BLaER1 (cell line): Measurements from ENCODE around the gene CXXC1.
"Not testable (repeated sequence)": the region's sequence is repeated elsewhere in the genome, so short reads cannot be mapped to it uniquely, and the experiment has no call there.

Experiments
- H3K27ac ChIP-seq: shearing (Covaris generic); formaldehyde crosslinking; 2 replicates; pipeline ENCODE4 v1.8.1; 2022
- H3K27me3 ChIP-seq: shearing (Covaris generic); formaldehyde crosslinking; 2 replicates; pipeline ENCODE4 v1.8.1; 2022
- H3K36me3 ChIP-seq: shearing (Covaris generic); formaldehyde crosslinking; 2 replicates; pipeline ENCODE4 v1.8.1; 2022
- H3K4me1 ChIP-seq: shearing (Covaris generic); formaldehyde crosslinking; 2 replicates; pipeline ENCODE4 v1.8.1; 2022
- H3K4me2 ChIP-seq: shearing (Covaris generic); formaldehyde crosslinking; 2 replicates; pipeline ENCODE4 v1.8.1; 2022
- H3K4me3 ChIP-seq: shearing (Covaris generic); formaldehyde crosslinking; 2 replicates; pipeline ENCODE4 v1.8.1; 2022
- H3K9ac ChIP-seq: shearing (Covaris generic); formaldehyde crosslinking; 2 replicates; pipeline ENCODE4 v1.8.1; 2022
- H3K9me3 ChIP-seq: shearing (Covaris generic); formaldehyde crosslinking; 2 replicates; pipeline ENCODE4 v1.8.1; 2022
- H4K20me1 ChIP-seq: shearing (Covaris generic); formaldehyde crosslinking; 2 replicates; pipeline ENCODE4 v1.8.1; 2022
- Cebpa-rat ChIP-seq: shearing (Covaris generic); IDR thresholded peaks from 2 replicates; pipeline ENCODE4 v1.8.1; 2022

CXXC1 gene

DNA sequence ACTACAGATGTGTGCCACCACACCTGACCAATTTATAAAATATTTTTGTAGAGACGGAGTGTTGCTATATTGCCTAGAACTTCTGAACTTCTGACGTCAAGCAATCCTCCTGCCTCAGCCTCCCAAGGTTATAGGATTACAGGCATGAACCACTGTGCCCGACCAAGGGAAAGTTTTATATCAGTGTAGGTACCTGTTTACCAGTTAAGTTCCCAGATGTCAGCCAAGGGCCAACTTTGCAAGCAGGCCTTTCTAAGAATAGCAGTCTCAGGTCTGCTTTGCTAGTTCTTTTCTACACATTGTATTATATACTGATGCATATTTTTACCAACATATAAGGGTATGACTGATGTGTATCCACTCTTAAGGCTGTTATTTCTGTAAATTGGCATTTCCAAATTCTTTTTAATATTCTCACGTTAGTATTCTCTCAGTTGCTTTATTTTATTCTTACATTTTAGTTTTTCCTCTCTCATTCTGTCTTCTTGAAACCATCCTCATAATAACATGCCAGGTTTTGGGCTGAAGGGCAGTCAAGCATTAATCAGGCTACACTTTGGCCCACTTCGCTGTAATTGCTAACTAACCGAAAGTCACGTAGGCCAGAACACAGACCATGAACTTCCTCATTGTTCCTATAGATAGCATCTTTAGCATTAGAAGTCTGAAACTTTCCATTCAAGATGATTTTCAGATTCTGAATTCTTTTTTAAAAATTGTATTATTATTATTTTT, 25.0 kb upstream of the CXXC1 start:
- no peaks in the 10 kb centered on the region for H4K20me1 ChIP-seq
- H3K36me3 ChIP-seq: no peaks in the 10 kb centered on the region
- peak overlapping the region; percentile 79 for H3K27ac ChIP-seq
- peak overlapping the region; percentile 73 for H3K4me2 ChIP-seq
- peaks cover 12% of the 10 kb centered on the region for H3K9me3 ChIP-seq
- H3K4me3 ChIP-seq: no peak overlapping the region; the same call in 1 of the 2 replicates
- TF ChIP-seq Cebpa-rat: no peak
- peaks cover 90% of the 10 kb centered on the region for H3K4me1 ChIP-seq
- peak overlapping the region; percentile 43 for H3K9ac ChIP-seq
- no peaks in the 10 kb centered on the region for H3K27me3 ChIP-seq

DNA sequence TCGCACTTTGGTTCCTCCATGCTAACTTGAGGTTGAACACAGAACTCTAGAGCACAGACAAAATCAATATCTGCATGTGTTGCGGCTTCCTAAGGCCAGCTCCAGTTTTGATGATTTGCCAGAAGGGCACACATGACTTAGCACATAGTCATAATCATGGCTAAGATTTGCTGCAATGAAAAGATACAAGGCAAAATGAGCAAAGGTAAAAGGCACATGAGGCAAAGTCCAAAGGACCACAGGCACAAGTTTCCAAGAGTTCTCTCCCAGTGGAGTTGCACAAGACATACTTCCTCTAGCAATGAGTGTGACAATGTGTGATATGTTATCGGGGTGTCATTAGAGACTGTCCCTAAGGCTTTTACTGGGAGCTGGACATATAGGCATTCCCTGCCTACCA, 24.2 kb upstream of the CXXC1 start:
- Histone ChIP-seq H3K36me3 (no peaks in the 10 kb centered on the region), H3K4me3 (no peak overlapping the region), H3K9ac (no peak overlapping the region), H3K27ac (peak overlapping the region; percentile 79), H3K4me1 (peaks cover 94% of the 10 kb centered on the region), H4K20me1 (no peaks in the 10 kb centered on the region), H3K4me2 (peak overlapping the region; percentile 73), H3K27me3 (no peaks in the 10 kb centered on the region), H3K9me3 (peaks cover 12% of the 10 kb centered on the region)
- no peak for TF ChIP-seq Cebpa-rat

DNA sequence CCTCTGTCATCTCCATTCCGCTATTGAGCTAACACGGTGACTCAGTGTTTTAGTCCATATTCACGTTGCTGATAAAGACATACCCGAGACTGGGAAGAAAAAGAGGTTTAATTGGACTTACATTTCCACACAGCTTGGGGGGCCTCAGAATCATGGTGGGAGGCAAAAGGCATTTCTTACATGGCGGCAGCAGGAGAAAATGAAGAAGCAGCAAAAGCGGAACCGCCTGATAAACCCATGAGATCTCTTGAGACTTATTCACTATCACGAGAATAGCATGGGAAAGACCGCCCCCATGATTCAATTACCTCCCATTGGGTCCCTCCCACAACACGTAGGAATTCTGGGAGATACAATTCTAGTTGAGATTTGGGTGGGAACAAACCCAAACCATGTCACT, 22.6 kb upstream of the CXXC1 start:
- H3K4me3 ChIP-seq: no peak overlapping the region
- no peaks in the 10 kb centered on the region for H4K20me1 ChIP-seq
- peaks cover 15% of the 10 kb centered on the region for H3K9me3 ChIP-seq
- H3K4me1 ChIP-seq: peaks cover 81% of the 10 kb centered on the region
- no peak overlapping the region for H3K4me2 ChIP-seq
- H3K36me3 ChIP-seq: no peaks in the 10 kb centered on the region
- no peak for TF ChIP-seq Cebpa-rat
- no peak overlapping the region for H3K27ac ChIP-seq
- no peak overlapping the region for H3K9ac ChIP-seq
- no peaks in the 10 kb centered on the region for H3K27me3 ChIP-seq

DNA sequence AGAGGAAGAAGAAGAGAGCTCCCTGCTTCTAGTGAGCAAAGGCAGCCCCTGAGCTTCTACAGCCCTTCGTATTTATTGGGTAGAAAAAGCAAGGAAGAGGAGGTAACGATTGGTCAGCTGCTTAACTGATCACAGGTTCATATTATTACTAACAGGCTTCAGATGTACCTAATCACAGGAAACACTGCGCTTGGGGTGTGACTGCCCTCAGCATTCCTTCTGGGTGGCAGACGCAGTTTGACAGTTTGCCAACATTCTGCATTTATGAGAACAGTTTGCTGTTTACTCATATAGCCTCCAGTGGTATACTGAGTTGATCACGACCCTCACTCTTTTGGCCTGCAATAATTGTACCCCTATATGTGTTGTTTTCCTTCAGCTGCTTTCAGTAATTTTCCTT, 21.4 kb upstream of the CXXC1 start:
- not testable (repeated sequence) for H3K27me3 ChIP-seq, H3K36me3 ChIP-seq, H4K20me1 ChIP-seq, H3K27ac ChIP-seq, H3K4me3 ChIP-seq, H3K9ac ChIP-seq
- peaks cover 22% of the 10 kb centered on the region for H3K9me3 ChIP-seq
- H3K4me2 ChIP-seq: 0 out of 2 replicates have a peak overlapping the region, but pooled peaks have one; percentile 86
- H3K4me1 ChIP-seq: peaks cover 69% of the 10 kb centered on the region

DNA sequence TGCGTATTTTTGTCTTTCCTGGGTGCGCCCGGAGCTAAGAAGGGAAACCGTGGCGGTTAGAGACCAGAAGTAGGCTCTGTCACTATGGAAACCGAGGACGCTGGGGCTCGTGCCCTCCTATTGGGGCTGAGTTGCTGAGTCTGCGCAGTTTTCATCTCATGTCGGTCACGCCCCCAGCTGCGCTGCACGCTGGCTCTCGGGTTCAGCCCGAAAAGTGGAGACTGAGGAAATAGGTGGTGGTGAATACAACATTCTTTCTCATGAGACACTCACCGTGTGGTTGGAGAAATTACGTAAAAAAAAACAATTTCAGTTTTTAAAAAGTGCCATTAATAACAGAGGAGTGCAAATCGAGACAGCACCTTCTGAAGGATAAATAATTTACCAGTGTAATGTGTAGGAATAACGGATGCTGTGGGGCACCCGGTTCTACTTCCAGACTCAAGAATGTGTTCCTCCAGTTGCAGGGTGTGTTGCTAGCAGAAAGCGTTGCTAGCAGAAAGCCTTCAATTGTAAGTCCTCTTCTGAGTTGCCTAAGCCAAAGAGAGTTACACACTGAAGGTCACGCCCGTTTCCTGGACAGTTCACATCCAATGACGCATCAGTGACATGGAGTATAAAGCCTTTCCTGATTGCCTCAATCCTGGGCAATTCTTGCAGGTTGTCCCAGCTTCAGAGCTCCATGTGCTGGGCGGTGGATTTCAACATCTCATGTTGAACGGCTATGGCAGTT, 20.4 kb upstream of the CXXC1 start:
- peaks cover 60% of the 10 kb centered on the region for H3K4me1 ChIP-seq
- no peaks in the 10 kb centered on the region for H4K20me1 ChIP-seq
- no peaks in the 10 kb centered on the region for H3K36me3 ChIP-seq
- peak overlapping the region; percentile 86 for H3K4me2 ChIP-seq
- H3K27me3 ChIP-seq: no peaks in the 10 kb centered on the region
- TF ChIP-seq Cebpa-rat: no peak
- H3K9ac ChIP-seq: peak overlapping the region; percentile 17; the same call in 1 of the 2 replicates
- peaks cover 22% of the 10 kb centered on the region for H3K9me3 ChIP-seq
- H3K4me3 ChIP-seq: peak overlapping the region; percentile 63
- no peak overlapping the region for H3K27ac ChIP-seq

DNA sequence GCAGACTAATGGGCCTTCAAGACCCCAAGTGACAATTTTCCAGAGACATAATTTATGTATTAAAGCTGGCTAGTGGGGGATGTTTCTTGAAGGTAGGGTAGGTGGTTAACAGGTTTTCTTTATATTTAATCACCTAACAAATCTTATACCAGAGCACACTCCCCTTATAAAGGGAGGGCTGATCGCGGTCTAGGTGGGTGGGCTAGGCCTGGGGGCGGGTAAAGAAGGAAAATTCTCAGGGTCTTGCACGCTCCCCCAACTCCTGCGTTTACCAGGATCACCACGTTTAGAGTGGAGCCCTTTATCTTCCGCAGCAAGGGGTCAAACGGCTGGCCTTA, 19.9 kb upstream of the CXXC1 start:
- Histone ChIP-seq H3K27ac (peak overlapping the region; percentile 33; the same call in 1 of the 2 replicates), H3K4me1 (peaks cover 54% of the 10 kb centered on the region), H3K4me2 (peak overlapping the region; percentile 86), H3K4me3 (peak overlapping the region; percentile 63), H3K9ac (peak overlapping the region; percentile 17; the same call in 1 of the 2 replicates), H3K27me3 (no peaks in the 10 kb centered on the region), H3K36me3 (no peaks in the 10 kb centered on the region), H3K9me3 (peaks cover 22% of the 10 kb centered on the region), H4K20me1 (no peaks in the 10 kb centered on the region)
- no peak for TF ChIP-seq Cebpa-rat

DNA sequence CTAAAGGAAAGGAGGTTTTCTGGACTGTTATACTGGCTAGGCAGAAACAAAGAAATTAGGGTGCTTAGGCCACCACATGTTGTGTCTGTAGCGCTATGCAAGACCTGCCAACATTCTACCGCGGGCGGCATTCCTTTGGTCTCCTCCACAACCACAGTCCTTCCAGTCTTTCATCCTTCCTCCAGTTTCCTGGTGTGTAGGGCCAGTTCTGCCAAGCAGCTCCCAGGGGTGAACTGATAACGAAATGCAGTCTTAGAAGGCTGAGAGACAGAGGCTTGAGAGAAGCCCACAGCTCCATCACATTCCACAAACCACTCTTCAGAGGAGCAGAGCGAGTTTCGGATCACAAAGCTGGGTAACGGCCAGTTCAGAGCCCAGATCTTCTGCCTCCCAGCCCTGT, 19.5 kb upstream of the CXXC1 start:
- H3K4me3 ChIP-seq: peak overlapping the region; percentile 63
- peak overlapping the region; percentile 86 for H3K4me2 ChIP-seq
- no peak for TF ChIP-seq Cebpa-rat
- peaks cover 22% of the 10 kb centered on the region for H3K9me3 ChIP-seq
- H3K27ac ChIP-seq: peak overlapping the region; percentile 33; the same call in 1 of the 2 replicates
- H3K4me1 ChIP-seq: peaks cover 52% of the 10 kb centered on the region
- no peak overlapping the region; the same call in 1 of the 2 replicates for H3K9ac ChIP-seq
- no peaks in the 10 kb centered on the region for H3K36me3 ChIP-seq
- H3K27me3 ChIP-seq: no peaks in the 10 kb centered on the region
- no peaks in the 10 kb centered on the region for H4K20me1 ChIP-seq

DNA sequence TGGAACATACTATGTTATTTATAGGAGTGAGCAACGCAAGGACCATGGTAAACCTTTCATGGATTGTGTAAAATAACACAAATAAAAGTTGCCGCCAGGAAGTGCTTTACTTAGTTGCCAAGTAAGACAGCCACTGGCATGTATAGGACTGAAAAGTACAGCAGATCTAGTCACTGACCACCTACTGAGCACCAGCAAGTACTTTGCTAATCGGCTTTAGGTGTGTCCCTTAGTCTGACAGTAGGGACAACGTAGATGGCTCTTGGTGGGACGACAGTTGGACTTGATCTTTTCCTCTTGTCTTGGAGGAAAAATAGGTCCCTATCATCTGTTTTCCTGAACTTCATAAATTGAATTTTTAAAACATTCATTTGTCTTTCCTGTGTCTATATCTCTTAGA, 13.6 kb upstream of the CXXC1 start:
- H4K20me1 ChIP-seq: no peaks in the 10 kb centered on the region
- H3K27me3 ChIP-seq: no peaks in the 10 kb centered on the region
- H3K9ac ChIP-seq: no peak overlapping the region
- peaks cover 19% of the 10 kb centered on the region for H3K4me1 ChIP-seq
- peaks cover 13% of the 10 kb centered on the region for H3K9me3 ChIP-seq
- H3K4me2 ChIP-seq: no peak overlapping the region
- H3K27ac ChIP-seq: no peak overlapping the region
- H3K4me3 ChIP-seq: no peak overlapping the region
- H3K36me3 ChIP-seq: no peaks in the 10 kb centered on the region
- no peak for TF ChIP-seq Cebpa-rat

DNA sequence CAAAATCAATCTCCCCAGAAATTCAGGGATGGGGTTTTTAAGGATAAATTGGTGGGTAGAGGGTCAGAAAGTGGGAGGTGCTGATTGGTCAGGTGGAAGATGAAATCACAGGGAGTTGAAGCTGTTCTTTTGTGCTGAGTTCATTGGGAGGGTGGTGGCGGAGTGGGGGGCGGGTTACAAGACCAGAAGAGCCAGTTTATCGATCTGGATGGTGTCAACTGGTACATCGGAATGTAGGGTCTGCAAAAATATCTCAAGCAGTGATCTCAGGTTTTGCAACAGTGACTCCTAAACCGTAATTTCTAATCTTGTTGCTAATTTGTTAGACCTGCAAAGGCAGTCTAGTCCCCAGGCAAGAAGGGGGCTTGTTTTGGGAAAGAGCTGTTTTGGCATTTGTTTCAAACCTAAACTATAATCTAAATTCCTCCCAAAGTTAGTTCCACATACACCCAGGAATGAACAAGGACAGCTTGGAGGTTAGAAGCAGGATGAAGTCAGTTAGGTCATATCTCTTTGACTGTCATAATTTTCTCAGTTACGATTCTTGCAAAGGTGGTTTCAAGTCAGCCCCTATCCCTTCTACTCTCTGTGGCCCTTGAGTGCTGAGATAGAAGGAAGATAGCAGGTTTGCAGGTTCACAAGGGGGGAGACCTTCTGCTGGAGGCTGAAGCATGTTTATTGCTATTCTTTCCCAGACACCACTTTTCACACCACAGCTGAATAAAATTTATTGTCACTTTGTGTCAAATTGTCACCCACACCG, 12.3 kb upstream of the CXXC1 start:
- Histone ChIP-seq H3K27ac (no peak overlapping the region), H4K20me1 (no peaks in the 10 kb centered on the region), H3K36me3 (no peaks in the 10 kb centered on the region), H3K4me1 (peaks cover 19% of the 10 kb centered on the region), H3K4me3 (no peak overlapping the region), H3K9ac (no peak overlapping the region), H3K27me3 (no peaks in the 10 kb centered on the region), H3K9me3 (peaks cover 9% of the 10 kb centered on the region; the same call in 1 of the 2 replicates), H3K4me2 (no peak overlapping the region)
- no peak for TF ChIP-seq Cebpa-rat
